SK-N-MC (cell line): ENCODE results near the gene RNF13.

Experiments used
- DNase-seq: peaks from one replicate; pipeline ENCODE4 v3.0.0-alpha.2; 2011; ENCODE audit warnings: low read depth, low spot score
- H3K27ac ChIP-seq: fragments of 200-600 bp; sonication (generic); 2 replicates; pipeline ENCODE4 v1.5.1; 2016; ENCODE audit warnings: mixed run types
- H3K36me3 ChIP-seq: fragments of 200-600 bp; sonication (generic); 2 replicates; pipeline ENCODE4 v1.6.1; 2017; ENCODE audit warnings: antibody characterized with exemption, low read length, mixed read lengths; ENCODE audit not compliant: insufficient read depth
- H3K4me3 ChIP-seq: fragments of 200-600 bp; sonication (generic); 2 replicates; pipeline ENCODE4 v1.5.1; 2016
- H3K9ac ChIP-seq: fragments of 200-600 bp; sonication (generic); 2 replicates; pipeline ENCODE4 v1.8.0; 2017; ENCODE audit warnings: mixed run types, mixed read lengths; ENCODE audit not compliant: insufficient read length
- H3K9me3 ChIP-seq: fragments of 200-600 bp; sonication (generic); 2 replicates; pipeline ENCODE4 v1.6.1; 2017; ENCODE audit warnings: low read depth, mild to moderate bottlenecking, antibody characterized with exemption, low read length, moderate library complexity, mixed read lengths
- EZH2 ChIP-seq: fragments of 200-600 bp; sonication (generic); IDR thresholded peaks from one replicate; pipeline ENCODE4 v1.6.1; 2017; ENCODE audit warnings: antibody characterized with exemption
- FOXP2 ChIP-seq: optimal IDR thresholded peaks from 2 replicates; pipeline ENCODE3; 2011; ENCODE audit warnings: mild to moderate bottlenecking, moderate library complexity; ENCODE audit not compliant: insufficient read depth; ENCODE audit errors: extremely low read length, control extremely low read depth
- POLR2AphosphoS5 ChIP-seq: IDR thresholded peaks from 2 replicates; pipeline ENCODE4 v1.6.1; 2012; ENCODE audit warnings: mild to moderate bottlenecking, low read depth, low read length, borderline replicate concordance

RNF13 gene

GRCh38 chr3:149886957-149887356 is 73.9 kb downstream of the RNF13 start:
- H3K9me3 ChIP-seq = no peaks in the 10 kb centered on the region
- no peak overlapping the region for H3K9ac ChIP-seq
- H3K27ac ChIP-seq = no peak overlapping the region
- H3K4me3 ChIP-seq = no peak overlapping the region
- peaks cover 3% of the 10 kb centered on the region; the same call in 1 of the 2 replicates for H3K36me3 ChIP-seq
- DNase-seq = no peak
- no peak for TF ChIP-seq FOXP2
- TF ChIP-seq POLR2AphosphoS5 = no peak
- no peak for TF ChIP-seq EZH2

DNA sequence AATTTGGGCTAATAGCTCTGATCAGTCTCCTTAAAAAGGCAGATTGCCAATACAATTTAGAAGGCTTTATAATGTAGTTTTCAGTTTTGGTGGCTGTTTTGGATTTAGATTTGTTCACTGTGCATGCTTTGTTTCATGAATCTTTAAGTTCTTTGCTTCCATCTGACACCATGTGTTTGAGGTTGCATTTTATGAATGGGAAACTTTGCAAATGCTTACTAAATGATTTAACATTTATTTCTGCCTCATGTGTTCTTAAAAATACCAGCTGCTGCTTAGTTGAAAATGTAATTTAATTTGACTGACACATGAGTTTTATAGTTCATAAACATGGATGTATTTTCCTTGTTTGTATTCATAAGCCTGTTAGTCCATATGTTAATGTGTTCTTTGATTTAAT is 78.6 kb downstream of the RNF13 start:
- DNase-seq = no peak
- H3K27ac ChIP-seq = no peak overlapping the region
- no peak for TF ChIP-seq POLR2AphosphoS5
- TF ChIP-seq EZH2 = no peak
- no peak for TF ChIP-seq FOXP2
- no peaks in the 10 kb centered on the region for H3K36me3 ChIP-seq
- no peak overlapping the region for H3K9ac ChIP-seq
- H3K4me3 ChIP-seq = no peak overlapping the region
- H3K9me3 ChIP-seq = no peaks in the 10 kb centered on the region

DNA sequence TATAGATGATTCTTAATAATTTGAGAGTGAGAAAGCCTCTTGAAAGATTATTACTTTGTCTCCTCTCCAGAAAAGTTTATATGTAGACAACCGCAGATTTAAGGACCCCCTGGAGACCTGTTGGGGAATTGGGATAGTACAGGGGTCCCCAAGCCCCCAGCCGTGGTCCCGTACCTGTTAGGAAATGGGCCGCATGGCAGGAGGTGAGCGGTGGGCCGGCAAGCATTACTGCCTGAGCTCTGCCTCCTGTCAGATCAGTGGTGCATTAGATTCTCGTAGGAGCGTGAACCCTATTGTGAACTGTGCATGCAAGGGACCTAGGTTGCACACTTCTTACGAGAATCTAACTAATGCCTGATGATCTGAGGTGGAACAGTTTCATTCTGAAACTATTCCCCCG is 79.4 kb downstream of the RNF13 start:
- Histone ChIP-seq H3K9ac (no peak overlapping the region), H3K9me3 (no peaks in the 10 kb centered on the region), H3K4me3 (no peak overlapping the region), H3K36me3 (no peaks in the 10 kb centered on the region; the same call in 1 of the 2 replicates), H3K27ac (no peak overlapping the region)
- no peak for TF ChIP-seq FOXP2
- no peak for TF ChIP-seq POLR2AphosphoS5
- TF ChIP-seq EZH2 = no peak
- no peak for DNase-seq

DNA sequence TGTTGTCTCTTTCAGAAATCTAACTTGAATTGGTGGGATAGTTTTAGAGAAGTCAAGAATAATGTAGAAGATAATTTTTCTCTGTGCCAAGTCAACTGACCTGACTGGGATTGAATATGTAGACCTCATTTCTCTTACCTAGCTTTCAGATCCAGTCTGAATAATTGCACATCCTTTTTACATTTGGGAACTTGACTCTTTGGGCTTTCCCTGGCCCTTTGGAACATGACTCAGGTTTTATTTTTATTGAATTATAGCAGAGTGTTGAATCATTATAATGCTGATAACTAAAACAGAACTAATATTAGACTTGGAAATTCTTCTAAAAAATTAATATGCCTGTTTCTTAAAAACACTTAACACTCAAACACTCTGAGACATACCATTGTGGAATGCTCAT is 81.2 kb downstream of the RNF13 start:
- no peak overlapping the region for H3K9ac ChIP-seq
- no peak for DNase-seq
- H3K27ac ChIP-seq = no peak overlapping the region
- TF ChIP-seq POLR2AphosphoS5 = no peak
- no peak for TF ChIP-seq EZH2
- TF ChIP-seq FOXP2 = no peak
- H3K36me3 ChIP-seq = peaks cover 3% of the 10 kb centered on the region; the same call in 1 of the 2 replicates
- H3K4me3 ChIP-seq = no peak overlapping the region
- no peaks in the 10 kb centered on the region for H3K9me3 ChIP-seq

- TF ChIP-seq EZH2 (no peak), FOXP2 (no peak), POLR2AphosphoS5 (no peak)
- Histone ChIP-seq H3K27ac (no peak overlapping the region), H3K36me3 (peaks cover 3% of the 10 kb centered on the region; the same call in 1 of the 2 replicates), H3K9me3 (no peaks in the 10 kb centered on the region), H3K4me3 (no peak overlapping the region), H3K9ac (no peak overlapping the region)
- DNase-seq = no peak
Observed at GRCh38 chr3:149895339-149895738, 82.3 kb downstream of the RNF13 start.

DNA sequence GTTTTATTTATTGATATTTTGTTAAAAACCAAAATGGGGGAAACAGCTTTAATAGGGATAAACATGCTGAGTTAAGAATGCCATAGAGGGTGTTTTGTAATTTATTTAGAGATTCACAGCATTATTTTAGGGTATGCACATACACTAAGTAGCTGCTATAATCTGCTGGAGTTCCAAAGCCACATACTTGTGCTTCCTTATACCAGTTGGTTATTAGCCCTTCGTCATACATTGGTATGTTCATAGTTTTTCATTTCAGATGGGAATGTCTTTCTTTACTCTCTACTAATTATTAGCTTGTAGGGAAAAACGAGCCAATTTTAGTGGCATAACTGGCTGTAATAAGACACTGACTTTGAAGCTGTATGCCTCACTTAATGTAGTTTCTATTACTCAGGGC is 82.8 kb downstream of the RNF13 start:
- H3K4me3 ChIP-seq = no peak overlapping the region
- no peak overlapping the region for H3K27ac ChIP-seq
- no peak overlapping the region for H3K9ac ChIP-seq
- TF ChIP-seq EZH2 (no peak), POLR2AphosphoS5 (no peak), FOXP2 (no peak)
- peaks cover 3% of the 10 kb centered on the region; the same call in 1 of the 2 replicates for H3K36me3 ChIP-seq
- no peak for DNase-seq
- no peaks in the 10 kb centered on the region for H3K9me3 ChIP-seq

DNA sequence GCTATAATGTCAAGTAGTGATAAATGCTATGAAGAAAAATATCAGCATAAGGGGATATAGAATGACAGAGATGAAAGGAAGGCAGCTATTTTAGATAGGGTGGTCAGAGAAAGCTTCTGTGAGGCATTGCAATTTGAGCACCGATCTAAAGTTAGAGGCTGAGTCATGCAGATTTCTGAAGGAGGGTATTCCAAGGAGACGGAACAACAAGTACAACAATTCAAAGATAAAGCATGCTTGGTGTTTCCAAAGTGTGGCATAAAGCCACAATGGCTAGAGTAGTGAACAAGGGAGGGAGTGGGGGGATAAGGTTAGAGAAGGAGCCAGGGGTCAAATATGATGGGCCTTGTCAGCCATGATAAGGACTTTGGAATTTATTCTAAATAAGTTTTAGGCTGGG is 85.8 kb downstream of the RNF13 start:
- no peak for TF ChIP-seq EZH2
- TF ChIP-seq FOXP2 = no peak
- TF ChIP-seq POLR2AphosphoS5 = no peak
- H3K9ac ChIP-seq = no peak overlapping the region
- H3K27ac ChIP-seq = no peak overlapping the region
- H3K36me3 ChIP-seq = peaks cover 3% of the 10 kb centered on the region; the same call in 1 of the 2 replicates
- no peak for DNase-seq
- no peak overlapping the region for H3K4me3 ChIP-seq
- no peaks in the 10 kb centered on the region for H3K9me3 ChIP-seq

DNA sequence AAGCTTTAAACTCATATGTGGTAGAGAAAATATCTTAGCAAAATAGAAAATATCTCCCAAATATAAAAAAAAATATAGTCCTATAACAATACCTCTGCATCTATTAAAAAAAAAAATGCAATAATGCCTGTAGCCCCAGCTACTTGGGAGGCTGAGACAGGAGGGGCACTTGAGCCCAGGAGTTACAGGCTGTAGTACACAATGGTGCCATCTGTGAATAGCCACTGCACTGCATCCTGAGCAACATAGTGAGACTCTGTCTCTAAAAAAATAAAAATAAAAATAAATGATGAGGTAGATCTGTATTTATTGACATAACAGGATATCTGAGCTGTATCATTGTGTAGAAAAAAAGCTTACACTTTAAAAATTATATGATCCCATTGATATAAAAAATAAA is 87.3 kb downstream of the RNF13 start:
- no peak overlapping the region for H3K27ac ChIP-seq
- no peak overlapping the region for H3K4me3 ChIP-seq
- TF ChIP-seq FOXP2 (no peak), EZH2 (no peak), POLR2AphosphoS5 (no peak)
- no peaks in the 10 kb centered on the region for H3K9me3 ChIP-seq
- H3K9ac ChIP-seq = no peak overlapping the region
- DNase-seq = no peak
- H3K36me3 ChIP-seq = peaks cover 3% of the 10 kb centered on the region; the same call in 1 of the 2 replicates

DNA sequence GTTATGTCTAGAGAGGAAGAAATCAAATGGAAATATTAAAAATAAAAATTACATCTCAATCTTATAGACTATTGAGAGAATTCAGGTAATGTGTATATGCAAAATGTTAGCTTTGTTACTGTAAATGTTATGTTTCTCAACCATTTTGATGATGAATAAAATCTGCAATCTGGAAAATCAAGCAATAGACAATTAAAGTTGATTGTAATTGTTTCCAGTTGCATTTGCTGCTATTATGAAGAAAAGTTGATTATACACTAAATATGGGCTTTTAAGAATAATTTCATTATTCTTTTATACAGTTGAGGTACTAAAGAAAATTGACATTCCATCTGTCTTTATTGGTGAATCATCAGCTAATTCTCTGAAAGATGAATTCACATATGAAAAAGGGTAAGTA is 88.8 kb downstream of the RNF13 start:
- H3K9me3 ChIP-seq = no peaks in the 10 kb centered on the region
- DNase-seq = no peak
- TF ChIP-seq EZH2 = no peak
- no peak for TF ChIP-seq FOXP2
- no peak for TF ChIP-seq POLR2AphosphoS5
- peaks cover 3% of the 10 kb centered on the region; the same call in 1 of the 2 replicates for H3K36me3 ChIP-seq
- H3K9ac ChIP-seq = no peak overlapping the region
- H3K4me3 ChIP-seq = no peak overlapping the region
- H3K27ac ChIP-seq = no peak overlapping the region

DNA sequence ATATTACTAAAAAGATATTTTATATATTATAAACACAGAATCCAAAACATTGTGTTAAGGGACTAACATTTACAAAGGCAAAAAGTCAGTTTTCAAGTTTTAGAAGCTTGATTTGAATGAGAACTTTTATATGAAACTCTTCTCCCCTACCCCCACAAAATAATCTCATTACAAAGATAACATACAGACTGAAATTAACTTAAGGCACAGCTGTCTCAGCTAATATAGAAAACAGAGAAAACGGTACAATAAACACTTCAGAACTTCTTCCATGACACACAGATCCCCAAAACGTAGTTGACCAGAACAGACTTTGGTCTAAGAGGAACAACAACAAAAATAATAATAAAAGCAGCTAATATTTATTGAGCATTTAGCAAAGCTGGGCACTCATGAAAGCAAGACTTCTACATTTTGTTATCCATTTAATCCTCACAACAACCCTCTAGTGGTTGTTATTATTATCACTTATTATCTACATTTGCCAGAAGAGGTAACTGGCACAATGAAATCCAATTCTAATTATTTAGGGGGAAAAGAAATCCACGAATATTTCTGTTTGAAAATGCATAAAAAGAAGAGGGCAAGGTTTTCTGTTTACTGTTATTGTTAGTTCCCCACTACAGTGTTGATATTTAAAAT is 89.6 kb downstream of the RNF13 start:
- H3K4me3 ChIP-seq = no peak overlapping the region
- no peak for DNase-seq
- no peak overlapping the region for H3K27ac ChIP-seq
- H3K9me3 ChIP-seq = no peaks in the 10 kb centered on the region
- no peak for TF ChIP-seq POLR2AphosphoS5
- TF ChIP-seq FOXP2 = no peak
- TF ChIP-seq EZH2 = no peak
- H3K36me3 ChIP-seq = 0 out of 2 replicates have a peak, but pooled peaks cover 3% of the 10 kb centered on the region
- H3K9ac ChIP-seq = no peak overlapping the region
